ENCODE measurements around the gene YDJC.

GRCh38 chr22:21591695-21592094, 38.1 kb downstream of the YDJC start:
- TF ChIP-seq, protein P1, sequence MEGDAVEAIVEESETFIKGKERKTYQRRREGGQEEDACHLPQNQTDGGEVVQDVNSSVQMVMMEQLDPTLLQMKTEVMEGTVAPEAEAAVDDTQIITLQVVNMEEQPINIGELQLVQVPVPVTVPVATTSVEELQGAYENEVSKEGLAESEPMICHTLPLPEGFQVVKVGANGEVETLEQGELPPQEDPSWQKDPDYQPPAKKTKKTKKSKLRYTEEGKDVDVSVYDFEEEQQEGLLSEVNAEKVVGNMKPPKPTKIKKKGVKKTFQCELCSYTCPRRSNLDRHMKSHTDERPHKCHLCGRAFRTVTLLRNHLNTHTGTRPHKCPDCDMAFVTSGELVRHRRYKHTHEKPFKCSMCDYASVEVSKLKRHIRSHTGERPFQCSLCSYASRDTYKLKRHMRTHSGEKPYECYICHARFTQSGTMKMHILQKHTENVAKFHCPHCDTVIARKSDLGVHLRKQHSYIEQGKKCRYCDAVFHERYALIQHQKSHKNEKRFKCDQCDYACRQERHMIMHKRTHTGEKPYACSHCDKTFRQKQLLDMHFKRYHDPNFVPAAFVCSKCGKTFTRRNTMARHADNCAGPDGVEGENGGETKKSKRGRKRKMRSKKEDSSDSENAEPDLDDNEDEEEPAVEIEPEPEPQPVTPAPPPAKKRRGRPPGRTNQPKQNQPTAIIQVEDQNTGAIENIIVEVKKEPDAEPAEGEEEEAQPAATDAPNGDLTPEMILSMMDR (IDR thresholded peaks at IDR 0.05), result no peak
- no peak for TF ChIP-seq POLR2A (IDR thresholded peaks at IDR 0.05)

All from lower leg skin (tissue), 3 donors.